Heart left ventricle (tissue), 16 donors: ENCODE measurements around the gene SFN. TPM values are rescaled to one million over a fixed set of nuclear protein-coding genes. Genes with fewer than 3 reads are reported as not detected.
"Not testable (repeated sequence)": the region's sequence is repeated elsewhere in the genome, so short reads cannot be mapped to it uniquely, and the experiment has no call there.

Experiments used
- ATAC-seq, 4 donors: fragments of 200-7000 bp; cut with Tn5 transposase; one replicate each; pipeline ENCODE4 v1.9.1; 2020 to 2022; ENCODE audit warnings: moderate library complexity in 4 of 4, mild to moderate bottlenecking in 3 of 4, moderate number of reproducible peaks in 1 of 4
- DNase-seq, 5 donors: peaks; one replicate each; pipeline ENCODE4 v3.0.0-alpha.2; 2020
- H3K27ac ChIP-seq, 12 donors: fragments of 200-600 bp; sonication (generic) in 4 of 12; one replicate each; pipeline versions ENCODE4 v1.5.0 to v1.8.0; 2016 to 2022; ENCODE audit warnings: mild to moderate bottlenecking in 2 of 12
- H3K27me3 ChIP-seq, 9 donors: fragments of 200-600 bp; sonication (generic) in 2 of 9; one replicate each; pipeline versions ENCODE4 v1.5.1 to v1.8.0; 2016 to 2022; ENCODE audit warnings: mild to moderate bottlenecking in 3 of 9
- H3K36me3 ChIP-seq, 9 donors: fragments of 200-600 bp; sonication (generic) in 2 of 9; one replicate each; pipeline versions ENCODE4 v1.5.0 to v1.8.0; 2018 to 2022; ENCODE audit warnings: mild to moderate bottlenecking in 2 of 9
- H3K4me1 ChIP-seq, 12 donors: fragments of 200-600 bp; sonication (generic) in 4 of 12; one replicate each; pipeline versions ENCODE4 v1.5.0 to v1.8.0; 2016 to 2022; ENCODE audit warnings: mild to moderate bottlenecking in 3 of 12
- H3K4me3 ChIP-seq, 12 donors: fragments of 200-600 bp; sonication (generic) in 4 of 12; one replicate each; pipeline versions ENCODE4 v1.5.0 to v1.8.0; 2017 to 2022; ENCODE audit warnings: mild to moderate bottlenecking in 9 of 12, moderate library complexity in 4 of 12
- H3K9me3 ChIP-seq, 12 donors: fragments of 200-600 bp; sonication (generic) in 4 of 12; one replicate each; pipeline versions ENCODE4 v1.5.0 to v1.8.0; 2016 to 2022; ENCODE audit warnings: mild to moderate bottlenecking in 1 of 12
- CTCF ChIP-seq, 12 donors: fragments of 200-600 bp; sonication (generic) in 4 of 12; IDR thresholded peaks; one replicate each; pipeline versions ENCODE4 v1.5.0 to v1.8.0; 2018 to 2022; ENCODE audit warnings: antibody characterized with exemption in 12 of 12, mild to moderate bottlenecking in 5 of 12
- POLR2A ChIP-seq, 2 donors: fragments of 450-650 bp; IDR thresholded peaks; one replicate each; pipeline ENCODE4 v1.6.1; 2017; ENCODE audit warnings: antibody characterized with exemption in 2 of 2, mild to moderate bottlenecking in 2 of 2, moderate library complexity in 2 of 2
- WGBS, 4 donors: extraction: QIAGEN DNeasy Blood & Tissue Kit in 2 of 4; methylation state at CpG; one replicate each; pipeline versions ENCODE4 v1.1.5 to v1.1.7; 2013 to 2018; 5-methylcytosine and 5-hydroxymethylcytosine counted together
- intact Hi-C, 10 donors: fragments of 100-400 bp; cut with DNase I; formaldehyde crosslinking; loops; one replicate each; pipeline versions ENCODE4 v1.11.1 to v1.14.2; 2022
- polyA plus RNA-seq, 2 donors: library from polyadenylated mRNA; stranded (reverse); fragments of 200-250 nt; gene quantifications; one replicate each; pipeline ENCODE4 v1.2.3, GENCODE V29; 2013
- total RNA-seq, 9 donors: library from RNA; depleted of rRNA in 2 of 9; stranded (reverse); fragments of >200 nt in 2 of 9; fragmentation: NEBNext Ultra II Directional in 3 of 9; extraction: Animal tissue kit (Norgen Biotek cat#: 25700) in 3 of 9; gene quantifications; one replicate each; pipeline versions ENCODE4 v1.1.0 to v1.2.4, GENCODE V29; 2016 to 2023
- donor health status: ischemic (EF 13 %, LVEDD 7.1; RV severe dilation, severe dysfunction).
- donor health status: healthy with polysubstance abuse.
- donor health status: DM: no; HTN: yes; CAD: no.
- donor health status: DM: no; HTN: no; CAD: no.
- donor health status: ischemic (EF 25% LVEDD 6.9; RV normal size, moderate dysfunction).
- donor health status: ischemic (EF 25% LVEDD 5.7; RV mildly dilated, moderate dysfunction).
- donor health status: healthy.
- donor health status: DM: yes; HTN: yes; CAD: no.
- donor health status: ischemic (EF 35%, LVEDD 5.7; RV mildly dilated, moderate dysfunction).
- donor health status: nonischemic (EF 11% LVEDD 7.7; RV severe dilation, severe dysfunction).
- donor health status: DM: yes; HTN: yes; CAD: no.
- donor health status: PGD.
- donor health status: ischemic (EF 29% LVEDD 5.4; RV normal size, mild dysfunction).
- donor health status: nonischemic (EF 23%, LVEDD 6.1; RV moderate dilation, normal function).

Gene SFN
- total and polyA plus RNA-seq, 11 donors: 0.11 to 0.42 (median 0.31) TPM; not detected in 7

GRCh38 chr1:26844424-26845196 lies 18.3 kb upstream of the SFN start:
- no peak for TF ChIP-seq POLR2A (IDR thresholded peaks at IDR 0.05)
- TF ChIP-seq CTCF (IDR thresholded peaks at IDR 0.05): no peak
- no peaks in the 10 kb centered on the region for H3K27me3 ChIP-seq
- H3K4me1 ChIP-seq: peaks cover 0 to under 1% (median 0%) of the 10 kb centered on the region in 12 donors
- 91 to 94% (median 93%) methylated on average over 13 of the region's 13 CpGs for WGBS, 4 donors
- ATAC-seq (no peak), DNase-seq (peak in 1 of 5 donors; percentile 16)
- no peak overlapping the region for H3K27ac ChIP-seq
- intact Hi-C loops: no loop called here
- no peak overlapping the region for H3K4me3 ChIP-seq
- peaks cover 0 to 90% (median 68%) of the 10 kb centered on the region in 9 donors for H3K36me3 ChIP-seq
- no peaks in the 10 kb centered on the region for H3K9me3 ChIP-seq

- H3K9me3 ChIP-seq, H3K4me3 ChIP-seq, DNase-seq, ATAC-seq, H3K4me1 ChIP-seq, intact Hi-C loops, H3K27me3 ChIP-seq, H3K27ac ChIP-seq: not testable (repeated sequence)
- 89 to 96% (median 93%) methylated on average over 6 of the region's 6 CpGs for WGBS, 4 donors
- peaks cover 0 to 91% (median 69%) of the 10 kb centered on the region in 9 donors for H3K36me3 ChIP-seq
These were observed 15.1 kb upstream of the SFN start for GRCh38 chr1:26847826-26848225.

GRCh38 chr1:26848499-26848898 lies 14.4 kb upstream of the SFN start:
- WGBS, 4 donors: 89 to 98% (median 93%) methylated on average over 8 to 10 of the region's 10 CpGs
- TF ChIP-seq CTCF (IDR thresholded peaks at IDR 0.05) (no peak), POLR2A (IDR thresholded peaks at IDR 0.05) (no peak)
- no peaks in the 10 kb centered on the region for H3K27me3 ChIP-seq
- peak overlapping the region in 1 of 12 donors; percentile 57 for H3K27ac ChIP-seq
- DNase-seq (no peak), ATAC-seq (no peak)
- intact Hi-C loops: no loop called here
- H3K9me3 ChIP-seq: no peaks in the 10 kb centered on the region
- H3K36me3 ChIP-seq: peaks cover 0 to 91% (median 69%) of the 10 kb centered on the region in 9 donors
- peaks cover 0 to 6% (median 0%) of the 10 kb centered on the region in 12 donors for H3K4me1 ChIP-seq
- H3K4me3 ChIP-seq: no peak overlapping the region

- Histone ChIP-seq H3K27me3 (no peaks in the 10 kb centered on the region), H3K27ac (peak overlapping the region in 1 of 12 donors; percentile 57), H3K36me3 (peaks cover 0 to 91% (median 72%) of the 10 kb centered on the region in 9 donors), H3K4me1 (peaks cover 0 to 6% (median 0%) of the 10 kb centered on the region in 12 donors), H3K4me3 (no peak overlapping the region), H3K9me3 (no peaks in the 10 kb centered on the region)
- no peak for DNase-seq
- intact Hi-C loops: no loop called here
- TF ChIP-seq POLR2A (IDR thresholded peaks at IDR 0.05): no peak
- no peak for TF ChIP-seq CTCF (IDR thresholded peaks at IDR 0.05)
- ATAC-seq: peak in 1 of 4 donors; percentile 44
- WGBS, 4 donors: 79 to 82% (median 80%) methylated on average over 9 to 10 of the region's 10 CpGs
These were observed 13.8 kb upstream of the SFN start for GRCh38 chr1:26848941-26849774.
